H1 (cell line): ENCODE data around the gene UBAP2L. TPM values are rescaled to one million over a fixed set of nuclear protein-coding genes. Genes with fewer than 3 reads are reported as not detected.

Experiments
- ASH2L ChIP-seq: fragments of 200-600, 300-600 bp; sonication (generic); IDR thresholded peaks from one replicate; pipeline ENCODE4 v1.7.1; 2017; ENCODE audit warnings: low read length
- PHF8 ChIP-seq: fragments of 200-600 bp; sonication (generic); conservative IDR thresholded peaks from 2 replicates; pipeline ENCODE4 v1.7.1; 2012; ENCODE audit warnings: low read depth, mild to moderate bottlenecking, inconsistent platforms, low read length, moderate library complexity
- polyA plus RNA-seq, 7 experiments: library from polyadenylated mRNA; depleted of rRNA in 3 of 7; stranded (reverse) in 5 of 7; unstranded in 2 of 7; fragments of >200 nt in 5 of 7; fragments of 200-250 nt in 2 of 7; gene quantifications; 1 replicate in 5 of 7; 2 replicates in 1 of 7; 4 replicates in 1 of 7; pipeline versions ENCODE4 v1.2.1 to v1.2.3, GENCODE V29; 2011 to 2013; ENCODE audit warnings: missing spikeins in 2 of 7, mixed read lengths in 2 of 7
- total RNA-seq: library from RNA; stranded (reverse); fragmentation: NEBNext Ultra II Directional; extraction: Animal tissue kit (Norgen Biotek cat#: 25700); gene quantifications from 2 replicates; pipeline ENCODE4 v1.2.1, GENCODE V29; 2021

The UBAP2L gene
- total and polyA plus RNA-seq, 2 of the 8 experiments (the other 6 are each of a cell fraction or from before 2014, with no cell fraction given): 254 to 349 TPM

GRCh38 chr1:154221278-154222001 is 685 bp downstream of the UBAP2L start (continued):
- TF ChIP-seq PHF8: peak; percentile 89
- peak; percentile 48 for TF ChIP-seq ASH2L
